GM21390 (cell line): ENCODE measurements around the gene GPR55.

Experiments used
- ATAC-seq: cut with Tn5 transposase; IDR thresholded peaks from one replicate; pipeline ENCODE4 v1.9.1; 2021; ENCODE audit not compliant: unreplicated experiment

GPR55 gene

GRCh38 chr2:230886206-230886605, 38.8 kb downstream of the GPR55 start:
- no peak for ATAC-seq

DNA sequence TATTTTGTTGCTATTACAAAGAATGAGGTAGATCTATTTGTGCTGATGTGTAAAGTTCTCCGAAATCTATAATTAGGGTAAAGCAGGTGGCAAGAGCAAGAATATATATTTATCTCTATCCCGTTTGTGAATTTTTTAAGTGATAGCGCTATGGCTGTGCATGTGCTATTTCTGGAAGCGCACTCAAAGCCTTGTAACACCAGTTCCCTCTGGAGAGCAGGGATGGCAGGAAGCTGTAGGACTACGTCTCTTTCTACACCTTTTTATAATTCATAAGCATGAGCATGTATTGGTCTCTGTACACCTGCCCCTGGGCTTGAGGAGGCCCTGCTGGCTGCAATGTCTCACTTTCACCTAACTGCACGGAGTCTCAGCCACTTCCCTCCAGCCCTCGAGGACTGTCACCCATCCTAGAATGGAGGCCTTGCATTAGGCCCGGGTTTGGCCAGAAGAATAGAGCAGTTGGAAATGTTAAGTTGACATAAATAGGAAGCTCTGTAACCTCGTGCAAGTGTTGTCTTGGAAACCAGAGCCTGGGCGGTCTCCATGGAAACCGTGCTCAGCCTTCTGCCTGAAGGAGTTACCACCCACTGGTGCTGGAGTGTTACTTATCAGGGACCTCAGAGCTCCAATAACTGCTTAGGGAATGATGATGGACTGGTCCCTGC, 39.4 kb downstream of the GPR55 start:
- ATAC-seq: no peak

DNA sequence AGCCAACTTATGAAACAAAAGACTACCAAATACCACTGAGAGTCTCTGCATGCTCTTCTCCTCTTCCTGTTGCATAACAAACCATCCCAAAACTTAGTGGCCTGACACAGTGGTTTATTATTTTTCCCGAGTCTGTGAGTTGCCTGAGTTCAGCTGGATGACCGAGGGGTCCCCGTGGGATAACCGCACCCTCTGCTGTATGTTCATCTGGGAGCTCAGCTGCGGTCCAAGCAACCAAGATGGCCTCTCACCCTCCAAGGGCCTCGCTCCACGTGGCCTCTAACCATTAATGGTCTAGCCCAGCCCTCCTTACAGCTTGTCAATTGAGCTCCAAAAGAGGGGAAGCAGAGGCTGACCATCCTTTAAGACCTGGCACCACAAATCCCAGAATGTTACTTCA, 43.2 kb downstream of the GPR55 start:
- no peak for ATAC-seq

DNA sequence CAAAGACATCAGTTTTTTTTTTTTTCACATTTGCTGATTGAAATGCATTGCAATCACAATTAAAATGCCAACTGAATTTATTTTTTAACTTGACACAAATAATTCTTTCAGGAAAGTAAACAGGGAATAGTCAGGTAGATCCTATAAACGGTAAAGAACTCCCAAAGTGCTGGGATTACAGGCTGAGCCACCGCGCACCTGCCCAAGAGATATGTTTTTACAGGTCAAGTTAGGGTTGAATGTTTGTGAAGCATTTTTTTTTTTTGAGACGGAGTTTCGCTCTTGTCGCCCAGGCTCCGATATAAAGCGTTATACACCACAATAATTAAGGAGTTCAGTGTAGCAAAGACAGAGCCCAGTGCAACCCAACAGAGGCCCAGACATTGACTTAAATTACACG, 45.2 kb downstream of the GPR55 start:
- no peak for ATAC-seq

GRCh38 chr2:230879271-230879882, 45.7 kb downstream of the GPR55 start:
- no peak for ATAC-seq

DNA sequence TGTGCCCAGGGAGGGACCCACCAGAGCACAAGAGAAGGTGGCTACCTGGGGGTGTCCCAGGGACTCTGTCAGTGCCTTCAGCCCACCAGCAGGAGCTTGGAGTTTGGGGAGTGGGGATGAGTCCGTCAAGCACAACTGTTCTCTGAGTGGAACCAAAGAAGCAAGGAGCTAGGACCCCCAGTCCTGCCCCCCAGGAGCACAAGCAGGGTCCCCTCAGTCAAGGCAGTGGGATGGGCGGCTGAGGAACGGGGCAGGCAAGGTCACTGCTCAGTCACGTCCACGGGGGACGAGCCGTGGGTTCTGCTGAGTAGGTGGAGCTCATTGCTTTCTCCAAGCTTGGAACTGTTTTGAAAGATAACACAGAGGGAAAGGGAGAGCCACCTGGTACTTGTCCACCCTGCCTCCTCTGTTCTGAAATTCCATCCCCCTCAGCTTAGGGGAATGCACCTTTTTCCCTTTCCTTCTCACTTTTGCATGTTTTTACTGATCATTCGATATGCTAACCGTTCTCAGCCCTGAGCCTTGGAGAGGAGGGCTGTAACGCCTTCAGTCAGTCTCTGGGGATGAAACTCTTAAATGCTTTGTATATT, 46.3 kb downstream of the GPR55 start:
- ATAC-seq: no peak

GRCh38 chr2:230877759-230878598, 47.1 kb downstream of the GPR55 start:
- ATAC-seq: no peak

GRCh38 chr2:230877116-230877758, 47.8 kb downstream of the GPR55 start:
- ATAC-seq: no peak

DNA sequence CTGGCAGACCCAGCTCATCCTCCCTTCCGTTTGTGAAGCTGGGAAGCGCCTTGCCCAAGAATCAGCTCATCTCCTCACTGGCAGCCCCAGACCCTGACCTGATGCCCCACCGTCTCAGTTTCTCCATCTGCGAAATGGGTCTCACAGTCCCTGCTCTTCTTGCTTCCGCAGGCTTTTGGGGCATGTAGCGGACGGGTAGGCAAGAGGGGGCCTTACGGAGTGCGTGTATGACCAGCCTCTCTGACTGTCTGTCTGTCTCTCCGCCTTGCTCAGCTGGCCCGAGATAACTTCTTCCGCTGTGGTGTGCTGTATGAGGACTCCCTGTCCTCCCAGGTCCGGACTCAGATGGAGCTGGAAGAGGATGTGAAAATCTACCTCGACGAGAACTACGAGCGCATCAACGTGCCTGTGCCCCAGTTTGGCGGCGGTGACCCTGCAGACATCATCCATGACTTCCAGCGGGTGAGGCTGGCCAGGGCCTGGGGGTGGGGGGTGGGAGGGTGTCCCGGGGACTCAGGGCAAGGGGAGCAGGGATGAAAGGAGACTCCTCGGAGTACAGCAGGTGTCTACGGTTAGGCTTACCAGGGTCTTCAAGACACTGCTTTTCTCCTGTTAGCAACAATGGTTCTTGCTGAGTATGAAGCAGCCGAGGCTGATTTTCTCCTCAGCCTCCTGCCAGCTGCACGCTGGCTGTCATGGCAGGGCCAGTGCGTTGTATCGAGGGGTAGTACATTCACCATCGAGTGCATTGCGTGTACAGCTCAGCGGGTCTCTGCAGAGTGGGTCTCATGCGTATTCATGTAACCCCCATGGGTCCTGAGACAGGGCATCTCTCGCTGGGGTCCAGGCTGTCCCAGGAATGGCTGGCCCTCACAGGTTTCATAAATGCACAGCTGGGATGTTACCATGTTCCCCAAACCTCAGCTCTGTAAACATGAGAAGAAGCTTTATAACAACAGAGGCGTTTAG, 49.4 kb downstream of the GPR55 start:
- ATAC-seq: no peak

DNA sequence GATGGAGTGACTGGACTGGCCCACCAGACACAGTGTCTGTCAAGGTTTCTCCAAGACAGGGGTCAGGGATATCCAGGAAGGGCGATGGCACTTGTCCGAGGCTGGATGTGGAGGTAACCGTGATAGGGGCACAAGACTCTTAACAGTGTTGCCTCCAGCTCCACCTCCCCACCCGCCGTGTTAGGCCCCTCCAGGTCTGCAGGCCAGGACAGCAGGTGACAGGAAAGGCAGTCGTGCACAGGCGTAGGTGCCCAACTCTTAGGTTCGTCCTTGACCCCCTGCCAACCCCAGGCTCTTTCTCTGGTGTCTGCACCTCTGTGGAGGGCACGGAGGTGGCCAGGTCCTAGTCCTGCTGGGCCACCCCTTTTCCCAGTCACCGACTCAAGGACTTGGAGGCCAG, 50.2 kb downstream of the GPR55 start:
- no peak for ATAC-seq

DNA sequence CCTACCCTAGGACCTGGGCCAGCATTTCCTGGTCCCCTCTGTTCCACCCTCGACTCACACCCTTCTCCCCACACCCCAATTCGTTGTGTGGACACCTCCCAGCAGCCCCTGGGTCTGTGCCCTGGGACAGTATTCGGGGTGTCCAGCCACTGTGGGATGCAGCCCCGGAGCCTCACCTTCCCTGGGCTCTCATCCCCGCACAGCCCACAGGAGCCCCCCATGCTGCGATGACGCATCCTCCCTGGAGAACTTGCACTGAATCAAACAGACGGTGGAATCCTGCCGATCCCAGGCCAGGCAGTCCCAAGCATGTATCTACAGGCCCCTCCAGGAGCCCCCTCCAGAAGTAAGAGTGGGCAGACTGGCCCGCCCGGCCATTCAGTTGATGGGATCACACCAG, 50.6 kb downstream of the GPR55 start:
- ATAC-seq: no peak

DNA sequence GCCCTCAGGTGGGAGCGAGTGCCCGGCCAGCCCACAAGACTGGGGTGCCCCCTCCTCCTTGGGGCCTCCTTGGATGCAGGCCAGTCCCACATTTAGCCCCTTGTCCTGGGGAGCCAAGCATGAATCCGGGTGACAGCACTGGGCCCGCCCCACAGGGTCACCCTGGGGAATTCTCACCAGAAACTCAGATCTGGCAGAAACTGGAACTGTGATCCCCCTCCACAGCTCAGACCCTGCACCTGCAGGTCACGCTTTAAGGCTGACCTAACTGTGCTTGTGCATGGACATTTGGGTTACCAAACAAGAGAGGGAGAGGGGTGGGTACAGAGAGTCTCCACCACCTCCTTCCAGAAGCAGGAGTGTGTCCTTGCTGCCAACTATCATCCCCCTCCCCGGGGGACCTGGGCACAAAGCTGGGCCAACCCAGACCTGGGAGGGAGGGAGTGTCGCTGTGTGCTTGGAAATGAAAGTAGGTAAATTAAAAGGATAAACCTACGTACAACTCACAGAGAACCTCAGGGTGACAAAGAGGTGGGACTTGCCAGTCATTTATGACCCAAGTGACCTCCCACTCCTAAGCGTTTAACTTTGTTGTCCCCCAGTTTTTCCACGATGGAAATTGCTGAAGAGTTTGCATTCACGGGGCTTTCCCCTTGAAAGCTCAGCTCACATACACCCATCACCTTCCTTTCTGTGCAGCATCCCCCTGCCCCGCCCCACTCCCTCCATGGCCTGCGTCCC, 51.2 kb downstream of the GPR55 start:
- peak; percentile 71 for ATAC-seq

DNA sequence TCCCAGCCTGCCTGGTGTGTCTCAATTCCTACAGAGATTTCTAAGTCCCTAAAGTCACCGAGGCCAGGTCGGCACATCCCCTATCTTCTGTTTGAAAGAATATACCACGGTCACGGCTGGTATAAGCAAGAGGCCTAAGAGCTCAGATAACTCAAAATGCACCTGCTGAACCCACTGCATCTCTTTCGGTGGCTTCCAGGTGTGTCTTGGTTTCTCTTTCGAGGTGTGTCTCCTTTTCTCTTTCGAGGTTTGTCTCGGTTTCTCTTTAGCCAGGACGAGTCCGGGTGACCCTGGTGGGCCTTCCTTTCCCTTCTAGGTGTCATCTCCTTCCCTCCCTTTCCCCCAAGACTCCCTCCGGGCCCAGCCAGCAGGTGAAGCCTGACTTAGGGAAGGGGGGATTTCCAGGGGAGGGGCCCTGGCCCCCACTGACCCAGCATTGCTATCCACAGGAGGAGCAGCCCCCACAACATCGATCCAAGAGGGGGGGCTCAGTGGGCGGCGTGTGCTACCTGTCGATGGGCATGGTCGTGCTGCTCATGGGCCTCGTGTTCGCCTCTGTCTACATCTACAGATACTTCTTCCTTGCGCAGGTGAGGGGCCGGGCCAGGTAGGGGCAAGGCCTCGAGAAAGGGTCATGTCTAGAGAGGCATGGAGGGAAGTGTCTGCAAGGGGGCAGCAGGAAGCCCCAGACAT, 51.9 kb downstream of the GPR55 start:
- peak; percentile 67 for ATAC-seq

- ATAC-seq: peak; percentile 3
Observed at GRCh38 chr2:230872151-230872967, 52.7 kb downstream of the GPR55 start.

DNA sequence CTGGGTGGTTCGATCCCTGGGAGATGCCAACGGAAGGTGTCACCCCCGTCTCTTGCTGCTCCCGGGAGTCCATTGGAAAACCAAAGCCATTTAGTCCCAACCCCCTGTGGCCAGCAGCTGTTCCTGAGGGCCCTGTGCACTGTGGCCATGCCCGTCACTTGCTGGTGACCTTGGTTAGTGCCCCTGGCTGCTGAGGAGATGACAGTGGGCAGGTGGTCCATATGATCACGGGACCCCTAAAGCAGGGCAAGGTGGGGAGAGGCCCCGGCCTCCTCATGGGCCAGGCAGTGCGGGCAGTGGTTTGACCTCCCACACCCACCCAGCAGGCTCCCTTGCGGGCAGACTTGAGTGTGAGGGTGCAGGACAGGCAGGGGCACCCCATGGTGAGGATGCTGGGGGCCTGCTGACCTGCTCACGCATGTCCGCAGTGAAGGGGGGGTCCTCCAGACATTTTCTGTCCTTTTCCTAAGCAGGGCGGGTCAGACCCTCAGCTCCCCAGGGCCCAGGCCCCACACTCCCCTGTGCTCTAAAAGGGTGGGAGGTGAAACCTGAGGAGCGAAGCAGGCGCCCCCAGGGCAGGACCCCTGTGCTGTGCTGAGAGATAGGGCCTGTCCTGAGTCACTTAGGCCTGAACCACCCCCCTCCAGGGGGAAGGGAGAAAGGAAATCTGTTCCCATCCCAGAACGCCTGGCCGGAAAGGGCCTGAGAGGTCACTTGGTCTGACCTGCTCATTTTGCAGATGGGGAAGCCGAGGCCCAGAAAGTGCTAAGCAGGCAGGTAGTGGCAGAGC, 53.5 kb downstream of the GPR55 start:
- ATAC-seq: no peak

GRCh38 chr2:230870544-230871360, 54.3 kb downstream of the GPR55 start:
- ATAC-seq: no peak
